ENCODE measurements around the gene ZNF592. TPM values are rescaled to one million over a fixed set of nuclear protein-coding genes. Genes with fewer than 3 reads are reported as not detected.
"Not testable (repeated sequence)": the region's sequence is repeated elsewhere in the genome, so short reads cannot be mapped to it uniquely, and the experiment has no call there.

ZNF592 gene
- total RNA-seq, 1 experiment from 2014 or later = 34.6 TPM

DNA sequence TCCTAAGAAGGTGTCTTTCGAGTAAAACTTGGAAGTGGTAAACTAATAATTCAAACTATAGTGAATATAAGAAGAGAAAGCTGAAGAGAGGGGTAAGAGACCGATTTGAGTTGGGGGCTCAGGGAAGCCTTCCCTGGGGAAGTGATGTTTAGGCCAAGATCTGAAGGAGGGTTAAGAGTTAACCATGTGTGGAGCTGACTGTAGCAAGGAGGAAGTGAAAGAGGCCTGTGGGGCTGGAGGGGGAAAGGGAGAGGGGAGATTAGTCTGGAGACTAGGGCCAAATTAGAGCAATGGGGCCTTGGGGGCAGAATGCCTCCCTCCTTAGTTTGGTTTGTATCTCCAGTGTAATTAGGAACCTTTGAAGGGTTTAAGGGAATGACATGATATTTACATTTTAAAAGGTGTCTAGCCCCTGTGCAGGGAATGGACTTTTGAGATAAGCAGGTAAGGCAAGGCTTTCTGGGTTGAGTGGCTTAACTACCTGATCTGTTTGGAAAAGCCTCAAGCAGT is 2.2 kb downstream of the ZNF592 start:
- H3K4me1 Mint-ChIP-seq = peaks cover 39 to 45% of the 10 kb centered on the region in 2 experiments
- Histone ChIP-seq H3K14ac (ENCODE audit: insufficient read depth, low read length) (no peak overlapping the region), H2AK5ac (ENCODE audit: insufficient read length, low read length) (no peak overlapping the region), H4K20me1 (ENCODE audit: control insufficient read depth, insufficient read depth, insufficient read length) (no peaks in the 10 kb centered on the region), H3K23me2 (ENCODE audit: insufficient read length, low read depth, low read length, poor library complexity, severe bottlenecking) (peaks cover 15% of the 10 kb centered on the region), H3T11ph (ENCODE audit: low read length) (no peak overlapping the region), H4K5ac (ENCODE audit: insufficient read length, low read depth, low read length) (no peak overlapping the region), H4K91ac (ENCODE audit: insufficient read length, low read depth, low read length) (no peak overlapping the region), H2BK20ac (ENCODE audit: low read depth, low read length, poor library complexity, severe bottlenecking) (no peak overlapping the region), H4K8ac (replicated peaks; ENCODE audit: insufficient read length, low read depth, low read length) (no peak overlapping the region), H3K9me3 (ENCODE audit: control insufficient read depth, low read depth, low read length) (no peaks in the 10 kb centered on the region), H3K4me2 (ENCODE audit: insufficient read depth, insufficient read length, low read length) (no peak overlapping the region), H2BK120ac (ENCODE audit: low read depth, low read length, poor library complexity, severe bottlenecking) (no peak overlapping the region), H3K27me3 (ENCODE audit: insufficient read depth, low read length) (no peaks in the 10 kb centered on the region), H2BK15ac (ENCODE audit: low read depth, low read length) (no peak overlapping the region), H3K27ac (ENCODE audit: insufficient read length, low read depth, low read length) (no peak overlapping the region), H3K79me1 (ENCODE audit: insufficient read depth, low read depth, low read length, poor library complexity, severe bottlenecking) (peaks cover 1% of the 10 kb centered on the region), H3K79me2 (ENCODE audit: insufficient read depth, low read length) (peaks cover 36% of the 10 kb centered on the region; the same call in 1 of the 2 replicates), H3K4me1 (ENCODE audit: insufficient read depth, low read length) (peaks cover 5% of the 10 kb centered on the region; the same call in 1 of the 2 replicates), H3K4ac (ENCODE audit: low read depth, low read length) (no peak overlapping the region), H2BK5ac (ENCODE audit: insufficient read length, low read length) (no peak overlapping the region), H3K9ac (ENCODE audit: extremely low read depth, insufficient read length, low read length) (no peak overlapping the region), H3K56ac (ENCODE audit: insufficient read length, low read depth, low read length) (no peak overlapping the region), H3K18ac (ENCODE audit: insufficient read length, low read depth, low read length) (no peak overlapping the region), H2BK12ac (ENCODE audit: insufficient read length, low read depth, low read length) (no peak overlapping the region), H2AFZ (ENCODE audit: low read length) (no peak overlapping the region), H3K23ac (ENCODE audit: insufficient read length, low read depth, low read length) (no peak overlapping the region)
- no CpG with 5 or more reads among the region's 2 CpGs for WGBS (ENCODE audit: extremely low coverage, insufficient read length, low lambda C conversion rate)
- no peak for DNase-seq
- H3K9me3 Mint-ChIP-seq = no peaks in the 10 kb centered on the region; a peak in 3 of 5 replicates
- TF ChIP-seq, protein P1, sequence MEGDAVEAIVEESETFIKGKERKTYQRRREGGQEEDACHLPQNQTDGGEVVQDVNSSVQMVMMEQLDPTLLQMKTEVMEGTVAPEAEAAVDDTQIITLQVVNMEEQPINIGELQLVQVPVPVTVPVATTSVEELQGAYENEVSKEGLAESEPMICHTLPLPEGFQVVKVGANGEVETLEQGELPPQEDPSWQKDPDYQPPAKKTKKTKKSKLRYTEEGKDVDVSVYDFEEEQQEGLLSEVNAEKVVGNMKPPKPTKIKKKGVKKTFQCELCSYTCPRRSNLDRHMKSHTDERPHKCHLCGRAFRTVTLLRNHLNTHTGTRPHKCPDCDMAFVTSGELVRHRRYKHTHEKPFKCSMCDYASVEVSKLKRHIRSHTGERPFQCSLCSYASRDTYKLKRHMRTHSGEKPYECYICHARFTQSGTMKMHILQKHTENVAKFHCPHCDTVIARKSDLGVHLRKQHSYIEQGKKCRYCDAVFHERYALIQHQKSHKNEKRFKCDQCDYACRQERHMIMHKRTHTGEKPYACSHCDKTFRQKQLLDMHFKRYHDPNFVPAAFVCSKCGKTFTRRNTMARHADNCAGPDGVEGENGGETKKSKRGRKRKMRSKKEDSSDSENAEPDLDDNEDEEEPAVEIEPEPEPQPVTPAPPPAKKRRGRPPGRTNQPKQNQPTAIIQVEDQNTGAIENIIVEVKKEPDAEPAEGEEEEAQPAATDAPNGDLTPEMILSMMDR (conservative IDR thresholded peaks at IDR 0.05) = no peak
- H3K27me3 Mint-ChIP-seq (ENCODE audit: low read depth) = no peaks in the 10 kb centered on the region
- H3K27ac Mint-ChIP-seq = peak overlapping the region in 2 of 3 experiments; percentile 57 to 70; a peak in 4 of 7 replicates
- H3K4me3 Mint-ChIP-seq = peak overlapping the region in 1 of 2 experiments; percentile 60; a peak in 4 of 5 replicates
- peaks cover 1 to 6% (median 4%) of the 10 kb centered on the region in 3 experiments; a peak in 3 of 7 replicates for H3K36me3 Mint-ChIP-seq (ENCODE audit: insufficient read depth in 1 of 3, low read depth in 3 of 3)

DNA sequence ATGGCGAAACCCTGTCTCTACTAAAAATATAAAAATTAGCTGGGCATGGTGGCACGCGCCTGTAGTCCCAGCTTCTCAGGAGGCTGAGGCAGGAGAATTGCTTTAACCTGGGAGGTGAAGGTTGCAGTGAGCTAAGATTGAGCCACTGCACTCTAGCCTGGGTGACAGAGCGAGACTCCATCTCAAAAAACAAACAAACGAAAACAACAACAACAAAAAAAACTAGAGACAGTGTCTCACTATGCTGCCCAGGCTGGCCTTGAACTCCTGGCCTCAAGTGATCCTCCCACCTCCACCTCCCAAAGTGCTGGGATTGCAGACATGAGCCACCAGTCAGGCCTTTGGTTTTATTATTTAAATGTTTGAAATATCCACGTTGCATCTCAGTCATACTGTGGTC is 3.3 kb downstream of the ZNF592 start:
- H3K79me1 ChIP-seq (ENCODE audit: insufficient read depth, low read depth, low read length, poor library complexity, severe bottlenecking); H2AFZ ChIP-seq (ENCODE audit: low read length); H2AK5ac ChIP-seq (ENCODE audit: insufficient read length, low read length); H3K56ac ChIP-seq (ENCODE audit: insufficient read length, low read depth, low read length); H3K4me2 ChIP-seq (ENCODE audit: insufficient read depth, insufficient read length, low read length); DNase-seq; H3K36me3 Mint-ChIP-seq (ENCODE audit: insufficient read depth in 1 of 3, low read depth in 3 of 3); H2BK5ac ChIP-seq (ENCODE audit: insufficient read length, low read length); H3K27ac Mint-ChIP-seq; H4K8ac ChIP-seq (replicated peaks; ENCODE audit: insufficient read length, low read depth, low read length); H3K27ac ChIP-seq (ENCODE audit: insufficient read length, low read depth, low read length); H4K20me1 ChIP-seq (ENCODE audit: control insufficient read depth, insufficient read depth, insufficient read length); H3K14ac ChIP-seq (ENCODE audit: insufficient read depth, low read length); H3K9me3 ChIP-seq (ENCODE audit: control insufficient read depth, low read depth, low read length); H3K9me3 Mint-ChIP-seq; H2BK15ac ChIP-seq (ENCODE audit: low read depth, low read length); H4K5ac ChIP-seq (ENCODE audit: insufficient read length, low read depth, low read length); H3K23ac ChIP-seq (ENCODE audit: insufficient read length, low read depth, low read length); H3K4ac ChIP-seq (ENCODE audit: low read depth, low read length); H4K91ac ChIP-seq (ENCODE audit: insufficient read length, low read depth, low read length); H3K9ac ChIP-seq (ENCODE audit: extremely low read depth, insufficient read length, low read length); H3T11ph ChIP-seq (ENCODE audit: low read length); H3K27me3 ChIP-seq (ENCODE audit: insufficient read depth, low read length); H3K4me1 ChIP-seq (ENCODE audit: insufficient read depth, low read length); H3K4me3 Mint-ChIP-seq; H3K18ac ChIP-seq (ENCODE audit: insufficient read length, low read depth, low read length); H2BK12ac ChIP-seq (ENCODE audit: insufficient read length, low read depth, low read length); H3K27me3 Mint-ChIP-seq (ENCODE audit: low read depth); H2BK120ac ChIP-seq (ENCODE audit: low read depth, low read length, poor library complexity, severe bottlenecking); H2BK20ac ChIP-seq (ENCODE audit: low read depth, low read length, poor library complexity, severe bottlenecking): not testable (repeated sequence)
- peaks cover 41% of the 10 kb centered on the region; the same call in 1 of the 2 replicates for H3K79me2 ChIP-seq (ENCODE audit: insufficient read depth, low read length)
- H3K4me1 Mint-ChIP-seq = peaks cover 39 to 44% of the 10 kb centered on the region in 2 experiments
- no CpG with 5 or more reads among the region's 6 CpGs for WGBS (ENCODE audit: extremely low coverage, insufficient read length, low lambda C conversion rate)
- peaks cover 15% of the 10 kb centered on the region for H3K23me2 ChIP-seq (ENCODE audit: insufficient read length, low read depth, low read length, poor library complexity, severe bottlenecking)

All from H9 (cell line).